ENCODE results near the gene FCHO2.

- no peak for TF ChIP-seq EZH2 (IDR thresholded peaks at IDR 0.05; ENCODE audit: insufficient read depth, poor library complexity, severe bottlenecking)
- no peak for TF ChIP-seq EZH2phosphoT487 (IDR thresholded peaks at IDR 0.05; ENCODE audit: insufficient read depth, low read depth)
These were observed 691 bp downstream of the FCHO2 start for GRCh38 chr5:72956324-72957140.

Data from GM23248 (cell line).